GM18870 (cell line): Measurements from ENCODE around the gene RBM8A.

Source experiments
- ATAC-seq: cut with Tn5 transposase; IDR thresholded peaks from one replicate; pipeline ENCODE4 v1.9.1; 2021; ENCODE audit warnings: moderate library complexity; ENCODE audit not compliant: unreplicated experiment

The RBM8A gene

GRCh38 chr1:145884675-145885074, 42.6 kb downstream of the RBM8A start:
- ATAC-seq: no peak

GRCh38 chr1:145879775-145880174, 47.5 kb downstream of the RBM8A start:
- no peak for ATAC-seq

GRCh38 chr1:145878724-145879123, 48.6 kb downstream of the RBM8A start:
- no peak for ATAC-seq

GRCh38 chr1:145877923-145878486, 49.3 kb downstream of the RBM8A start:
- no peak for ATAC-seq

- ATAC-seq: no peak
These were observed 52.6 kb downstream of the RBM8A start for GRCh38 chr1:145874646-145875045.

GRCh38 chr1:145871994-145872924, 55.0 kb downstream of the RBM8A start:
- no peak for ATAC-seq
